Measurements from ENCODE around the gene TBC1D1. TPM values are rescaled to one million over a fixed set of nuclear protein-coding genes. Genes with fewer than 3 reads are reported as not detected.

TBC1D1 gene
- total RNA-seq, 4 donors from 2014 or later, result 111 to 176 (median 142) TPM

DNA sequence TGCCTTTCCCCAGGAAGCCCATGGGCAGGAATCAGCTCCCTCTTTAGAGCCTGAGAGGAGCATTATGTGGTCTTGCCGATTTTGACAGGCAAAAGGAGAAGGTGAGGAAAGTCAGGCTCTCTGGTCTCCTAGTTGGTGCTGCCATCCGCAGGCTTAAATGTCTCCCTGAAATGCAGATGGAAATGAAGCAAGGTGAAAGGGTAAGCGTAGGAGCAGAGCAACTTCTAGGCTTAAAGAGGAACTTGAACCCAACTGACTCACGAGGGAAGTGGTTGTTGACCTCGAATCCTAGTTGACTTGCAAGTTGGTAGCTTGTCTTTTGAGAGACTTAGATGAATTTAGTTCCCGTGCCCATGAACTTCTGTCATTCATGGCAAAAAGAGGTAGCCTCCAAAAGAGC, 275.2 kb downstream of the TBC1D1 start:
- ATAC-seq (no peak), DNase-seq (no peak)
- Histone ChIP-seq H3K36me3 (no peaks in the 10 kb centered on the region), H3K4me1 (peaks cover 0 to 1% of the 10 kb centered on the region in 2 donors), H3K4me3 (no peak overlapping the region), H3K27me3 (no peaks in the 10 kb centered on the region), H3K27ac (no peak overlapping the region), H3K9me3 (no peaks in the 10 kb centered on the region)
- no peak for TF ChIP-seq POLR2A (IDR thresholded peaks at IDR 0.05)
- TF ChIP-seq, protein P1, sequence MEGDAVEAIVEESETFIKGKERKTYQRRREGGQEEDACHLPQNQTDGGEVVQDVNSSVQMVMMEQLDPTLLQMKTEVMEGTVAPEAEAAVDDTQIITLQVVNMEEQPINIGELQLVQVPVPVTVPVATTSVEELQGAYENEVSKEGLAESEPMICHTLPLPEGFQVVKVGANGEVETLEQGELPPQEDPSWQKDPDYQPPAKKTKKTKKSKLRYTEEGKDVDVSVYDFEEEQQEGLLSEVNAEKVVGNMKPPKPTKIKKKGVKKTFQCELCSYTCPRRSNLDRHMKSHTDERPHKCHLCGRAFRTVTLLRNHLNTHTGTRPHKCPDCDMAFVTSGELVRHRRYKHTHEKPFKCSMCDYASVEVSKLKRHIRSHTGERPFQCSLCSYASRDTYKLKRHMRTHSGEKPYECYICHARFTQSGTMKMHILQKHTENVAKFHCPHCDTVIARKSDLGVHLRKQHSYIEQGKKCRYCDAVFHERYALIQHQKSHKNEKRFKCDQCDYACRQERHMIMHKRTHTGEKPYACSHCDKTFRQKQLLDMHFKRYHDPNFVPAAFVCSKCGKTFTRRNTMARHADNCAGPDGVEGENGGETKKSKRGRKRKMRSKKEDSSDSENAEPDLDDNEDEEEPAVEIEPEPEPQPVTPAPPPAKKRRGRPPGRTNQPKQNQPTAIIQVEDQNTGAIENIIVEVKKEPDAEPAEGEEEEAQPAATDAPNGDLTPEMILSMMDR (IDR thresholded peaks at IDR 0.05 in 4 of 5, conservative IDR thresholded peaks at IDR 0.05 in 1 of 5), result no peak
- in situ Hi-C loops (cut with MboI; ENCODE audit: low sequenced_read_pairs in 4 of 4) (no loop called here), intact Hi-C loops (cut with DNase I; ENCODE audit: low total_unique reads) (no loop called here)

DNA sequence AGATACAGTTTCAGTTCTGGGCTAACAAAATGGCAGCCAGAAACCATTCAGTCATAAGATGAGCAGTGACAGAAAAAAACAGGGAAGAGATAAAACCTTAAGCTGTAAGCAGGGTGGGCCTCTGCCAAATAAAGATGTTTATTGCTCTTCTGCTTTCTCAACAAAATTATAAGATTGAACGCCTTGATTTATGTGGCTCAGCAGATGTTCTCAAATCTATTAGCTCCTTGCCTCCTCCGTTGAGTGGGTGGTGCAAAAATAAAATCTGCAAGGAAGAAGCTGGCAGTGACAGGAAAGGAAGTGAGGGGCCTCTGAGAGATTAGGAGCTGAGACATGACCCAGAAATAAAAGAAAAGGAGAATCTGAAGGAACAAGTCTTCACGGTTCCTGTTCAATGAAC, 275.9 kb downstream of the TBC1D1 start:
- no peaks in the 10 kb centered on the region for H3K4me1 ChIP-seq
- in situ Hi-C loops (cut with MboI; ENCODE audit: low sequenced_read_pairs in 4 of 4), result no loop called here
- H3K4me3 ChIP-seq, result no peak overlapping the region
- no peak for TF ChIP-seq POLR2A (IDR thresholded peaks at IDR 0.05)
- TF ChIP-seq, protein P1 (IDR thresholded peaks at IDR 0.05 in 4 of 5, conservative IDR thresholded peaks at IDR 0.05 in 1 of 5), result no peak
- no peak for DNase-seq
- H3K27ac ChIP-seq, result no peak overlapping the region
- H3K9me3 ChIP-seq, result no peaks in the 10 kb centered on the region
- no peaks in the 10 kb centered on the region for H3K36me3 ChIP-seq
- ATAC-seq, result no peak
- H3K27me3 ChIP-seq, result no peaks in the 10 kb centered on the region
- intact Hi-C loops (cut with DNase I; ENCODE audit: low total_unique reads), result no loop called here

DNA sequence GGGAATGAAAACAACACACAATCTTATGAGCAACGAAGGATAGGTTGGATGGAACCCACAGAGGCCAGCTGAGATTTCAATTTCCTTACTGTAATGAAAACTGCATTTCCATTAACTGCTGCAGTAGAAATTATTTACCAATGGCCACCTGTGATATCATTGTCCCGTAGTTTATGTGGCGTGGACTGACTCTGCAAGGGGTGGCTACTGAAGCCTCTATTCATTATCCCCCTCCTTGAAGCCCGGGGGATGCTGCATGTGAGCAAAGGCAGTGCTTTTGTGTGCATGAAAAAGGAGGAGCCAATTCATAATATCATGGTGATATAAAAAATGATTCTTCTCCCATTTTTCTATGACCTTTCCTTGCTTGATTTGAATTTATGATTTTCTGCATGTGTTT, 277.1 kb downstream of the TBC1D1 start:
- no peaks in the 10 kb centered on the region for H3K27me3 ChIP-seq
- DNase-seq, result no peak
- intact Hi-C loops (cut with DNase I; ENCODE audit: low total_unique reads) (no loop called here), in situ Hi-C loops (cut with MboI; ENCODE audit: low sequenced_read_pairs in 4 of 4) (no loop called here)
- H3K36me3 ChIP-seq, result no peaks in the 10 kb centered on the region
- no peaks in the 10 kb centered on the region for H3K4me1 ChIP-seq
- no peak for ATAC-seq
- TF ChIP-seq, protein P1 (IDR thresholded peaks at IDR 0.05 in 4 of 5, conservative IDR thresholded peaks at IDR 0.05 in 1 of 5), result no peak
- no peak for TF ChIP-seq POLR2A (IDR thresholded peaks at IDR 0.05)
- H3K27ac ChIP-seq, result no peak overlapping the region
- H3K9me3 ChIP-seq, result no peaks in the 10 kb centered on the region
- H3K4me3 ChIP-seq, result no peak overlapping the region

DNA sequence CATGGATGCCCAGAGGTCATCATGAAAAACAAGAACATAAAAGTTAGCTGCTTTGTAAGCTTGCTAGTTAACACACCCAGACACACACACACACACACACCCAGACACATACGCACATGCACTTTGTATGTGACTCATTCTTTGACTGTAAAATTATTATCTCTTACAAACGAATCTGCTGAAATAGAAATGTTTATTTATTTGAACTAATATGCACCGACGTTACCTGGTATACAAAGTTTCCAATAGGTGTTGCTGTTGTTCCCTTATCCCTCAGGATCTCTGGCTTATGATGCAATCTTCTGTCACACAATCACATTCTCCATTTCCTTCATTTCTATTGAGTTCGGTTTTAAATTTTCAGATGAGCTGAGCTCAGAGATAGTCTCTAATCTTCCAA, 278.6 kb downstream of the TBC1D1 start:
- H3K4me1 ChIP-seq, result no peaks in the 10 kb centered on the region
- no peaks in the 10 kb centered on the region for H3K36me3 ChIP-seq
- no peak for DNase-seq
- no peak overlapping the region for H3K4me3 ChIP-seq
- ATAC-seq, result no peak
- H3K9me3 ChIP-seq, result no peaks in the 10 kb centered on the region
- TF ChIP-seq, protein P1 (IDR thresholded peaks at IDR 0.05 in 4 of 5, conservative IDR thresholded peaks at IDR 0.05 in 1 of 5), result no peak
- TF ChIP-seq POLR2A (IDR thresholded peaks at IDR 0.05), result no peak
- no peak overlapping the region for H3K27ac ChIP-seq
- no peaks in the 10 kb centered on the region for H3K27me3 ChIP-seq
- in situ Hi-C loops (cut with MboI; ENCODE audit: low sequenced_read_pairs in 4 of 4), result no loop called here
- intact Hi-C loops (cut with DNase I; ENCODE audit: low total_unique reads), result no loop called here
